SK-N-MC (cell line): ENCODE results near the gene VSTM2A.
"Not testable (repeated sequence)": the region's sequence is repeated elsewhere in the genome, so short reads cannot be mapped to it uniquely, and the experiment has no call there.

ENCODE experiments used
- DNase-seq: peaks from one replicate; pipeline ENCODE4 v3.0.0-alpha.2; 2011; ENCODE audit warnings: low read depth, low spot score
- H3K27ac ChIP-seq: fragments of 200-600 bp; sonication (generic); 2 replicates; pipeline ENCODE4 v1.5.1; 2016; ENCODE audit warnings: mixed run types
- H3K36me3 ChIP-seq: fragments of 200-600 bp; sonication (generic); 2 replicates; pipeline ENCODE4 v1.6.1; 2017; ENCODE audit warnings: antibody characterized with exemption, low read length, mixed read lengths; ENCODE audit not compliant: insufficient read depth
- H3K4me3 ChIP-seq: fragments of 200-600 bp; sonication (generic); 2 replicates; pipeline ENCODE4 v1.5.1; 2016
- H3K9ac ChIP-seq: fragments of 200-600 bp; sonication (generic); 2 replicates; pipeline ENCODE4 v1.8.0; 2017; ENCODE audit warnings: mixed run types, mixed read lengths; ENCODE audit not compliant: insufficient read length
- H3K9me3 ChIP-seq: fragments of 200-600 bp; sonication (generic); 2 replicates; pipeline ENCODE4 v1.6.1; 2017; ENCODE audit warnings: low read depth, mild to moderate bottlenecking, antibody characterized with exemption, low read length, moderate library complexity, mixed read lengths
- EZH2 ChIP-seq: fragments of 200-600 bp; sonication (generic); IDR thresholded peaks from one replicate; pipeline ENCODE4 v1.6.1; 2017; ENCODE audit warnings: antibody characterized with exemption
- FOXP2 ChIP-seq: optimal IDR thresholded peaks from 2 replicates; pipeline ENCODE3; 2011; ENCODE audit warnings: mild to moderate bottlenecking, moderate library complexity; ENCODE audit not compliant: insufficient read depth; ENCODE audit errors: extremely low read length, control extremely low read depth
- POLR2AphosphoS5 ChIP-seq: IDR thresholded peaks from 2 replicates; pipeline ENCODE4 v1.6.1; 2012; ENCODE audit warnings: mild to moderate bottlenecking, low read depth, low read length, borderline replicate concordance

The VSTM2A gene

GRCh38 chr7:54541669-54542625 is at the start of gene VSTM2A:
VSTM2A (plus strand) TSS chr7:54542375; CDS start chr7:54542731, 356 bp downstream.
- Histone ChIP-seq H3K4me3 (no peak within 1 kb of the TSS), H3K9me3 (no peaks in the 10 kb centered on the region), H3K36me3 (no peaks in the 10 kb centered on the region), H3K9ac (no peak within 1 kb of the TSS), H3K27ac (no peak within 1 kb of the TSS)
- DNase-seq, result no peak
- TF ChIP-seq EZH2 (no peak), FOXP2 (no peak), POLR2AphosphoS5 (no peak)

GRCh38 chr7:54504531-54504930 is 37.6 kb upstream of the VSTM2A start:
- H3K4me3 ChIP-seq, H3K9ac ChIP-seq, H3K9me3 ChIP-seq, H3K36me3 ChIP-seq, DNase-seq, H3K27ac ChIP-seq: not testable (repeated sequence)

- DNase-seq, result no peak
- Histone ChIP-seq H3K9me3 (no peaks in the 10 kb centered on the region), H3K27ac (no peak overlapping the region), H3K36me3 (no peaks in the 10 kb centered on the region), H3K9ac (no peak overlapping the region), H3K4me3 (no peak overlapping the region)
- TF ChIP-seq EZH2 (no peak), POLR2AphosphoS5 (no peak), FOXP2 (no peak)
Measured at GRCh38 chr7:54529568-54529967, 12.6 kb upstream of the VSTM2A start.

- H3K9me3 ChIP-seq, result no peaks in the 10 kb centered on the region
- H3K27ac ChIP-seq, result no peak overlapping the region
- no peaks in the 10 kb centered on the region for H3K36me3 ChIP-seq
- H3K4me3 ChIP-seq, result no peak overlapping the region
- no peak for DNase-seq
- TF ChIP-seq POLR2AphosphoS5 (no peak), FOXP2 (no peak), EZH2 (no peak)
- no peak overlapping the region for H3K9ac ChIP-seq
Measured at GRCh38 chr7:54538122-54538521, 4.1 kb upstream of the VSTM2A start.

- Histone ChIP-seq H3K27ac (no peak overlapping the region), H3K9me3 (no peaks in the 10 kb centered on the region), H3K4me3 (no peak overlapping the region), H3K36me3 (no peaks in the 10 kb centered on the region), H3K9ac (no peak overlapping the region)
- no peak for TF ChIP-seq EZH2
- no peak for TF ChIP-seq FOXP2
- TF ChIP-seq POLR2AphosphoS5, result no peak
- no peak for DNase-seq
Measured at GRCh38 chr7:54543051-54543488, 895 bp downstream of the VSTM2A start.

- Histone ChIP-seq H3K27ac (no peak overlapping the region), H3K36me3 (no peaks in the 10 kb centered on the region), H3K9me3 (no peaks in the 10 kb centered on the region), H3K9ac (no peak overlapping the region), H3K4me3 (no peak overlapping the region)
- TF ChIP-seq FOXP2, result no peak
- no peak for DNase-seq
Measured at GRCh38 chr7:54544149-54544526, 2.0 kb downstream of the VSTM2A start.

GRCh38 chr7:54544527-54545240 is 2.5 kb downstream of the VSTM2A start:
- DNase-seq, result no peak
- no peaks in the 10 kb centered on the region for H3K9me3 ChIP-seq
- no peak overlapping the region for H3K27ac ChIP-seq
- no peak overlapping the region for H3K9ac ChIP-seq
- no peak overlapping the region for H3K4me3 ChIP-seq
- H3K36me3 ChIP-seq, result no peaks in the 10 kb centered on the region
- TF ChIP-seq FOXP2 (no peak), EZH2 (no peak), POLR2AphosphoS5 (no peak)

GRCh38 chr7:54545241-54545563 is 3.0 kb downstream of the VSTM2A start:
- TF ChIP-seq FOXP2 (no peak), EZH2 (no peak), POLR2AphosphoS5 (no peak)
- no peaks in the 10 kb centered on the region for H3K36me3 ChIP-seq
- no peaks in the 10 kb centered on the region for H3K9me3 ChIP-seq
- no peak overlapping the region for H3K27ac ChIP-seq
- no peak for DNase-seq
- H3K4me3 ChIP-seq, result no peak overlapping the region
- no peak overlapping the region for H3K9ac ChIP-seq
